Tibial artery (tissue), 4 donors: Measurements from ENCODE around the gene LRRC70.
"Not testable (repeated sequence)": the region's sequence is repeated elsewhere in the genome, so short reads cannot be mapped to it uniquely, and the experiment has no call there.

Source experiments
- DNase-seq, 2 donors: peaks; one replicate each; pipeline ENCODE4 v3.0.0-alpha.2; 2019
- H3K27ac ChIP-seq, 2 donors: fragments of 200-600 bp; sonication (generic) in 1 of 2; 1 replicate in 1 of 2; 2 replicates in 1 of 2; pipeline ENCODE4 v1.5.1; 2018 to 2019; ENCODE audit warnings: mild to moderate bottlenecking in 1 of 2
- H3K27me3 ChIP-seq, 2 donors: fragments of 200-600 bp; sonication (generic) in 1 of 2; one replicate each; pipeline versions ENCODE4 v1.5.1 to v1.6.0; 2016 to 2019
- H3K36me3 ChIP-seq, 3 donors: fragments of 200-600 bp; sonication (generic) in 2 of 3; one replicate each; pipeline ENCODE4 v1.5.1; 2016 to 2019; ENCODE audit warnings: mild to moderate bottlenecking in 2 of 3
- H3K4me1 ChIP-seq, 4 donors: fragments of 200-600 bp; sonication (generic) in 2 of 4; 1 replicate in 3 of 4; 2 replicates in 1 of 4; pipeline ENCODE4 v1.5.1; 2016 to 2019
- H3K4me3 ChIP-seq, 2 donors: fragments of 200-600 bp; sonication (generic) in 1 of 2; 1 replicate in 1 of 2; 2 replicates in 1 of 2; pipeline ENCODE4 v1.5.1; 2018 to 2019; ENCODE audit warnings: mild to moderate bottlenecking in 2 of 2
- H3K9me3 ChIP-seq, 3 donors: fragments of 200-600 bp; sonication (generic) in 1 of 3; one replicate each; pipeline ENCODE4 v1.5.1; 2016 to 2019
- intact Hi-C: fragments of 100-400 bp; cut with DNase I; formaldehyde crosslinking; loops from one replicate; pipeline ENCODE4 v1.15.0; 2023; ENCODE audit warnings: low total_unique reads
- TF ChIP-seq, protein P1 (sequence below), 2 experiments: fragments of 200-600 bp in 1 of 2; fragments of 450-650 bp in 1 of 2; IDR thresholded peaks; one replicate each; pipeline ENCODE4 v1.5.1; 2017 to 2019; ENCODE audit warnings: antibody characterized with exemption in 2 of 2, mild to moderate bottlenecking in 1 of 2, moderate library complexity in 1 of 2

LRRC70 gene

DNA sequence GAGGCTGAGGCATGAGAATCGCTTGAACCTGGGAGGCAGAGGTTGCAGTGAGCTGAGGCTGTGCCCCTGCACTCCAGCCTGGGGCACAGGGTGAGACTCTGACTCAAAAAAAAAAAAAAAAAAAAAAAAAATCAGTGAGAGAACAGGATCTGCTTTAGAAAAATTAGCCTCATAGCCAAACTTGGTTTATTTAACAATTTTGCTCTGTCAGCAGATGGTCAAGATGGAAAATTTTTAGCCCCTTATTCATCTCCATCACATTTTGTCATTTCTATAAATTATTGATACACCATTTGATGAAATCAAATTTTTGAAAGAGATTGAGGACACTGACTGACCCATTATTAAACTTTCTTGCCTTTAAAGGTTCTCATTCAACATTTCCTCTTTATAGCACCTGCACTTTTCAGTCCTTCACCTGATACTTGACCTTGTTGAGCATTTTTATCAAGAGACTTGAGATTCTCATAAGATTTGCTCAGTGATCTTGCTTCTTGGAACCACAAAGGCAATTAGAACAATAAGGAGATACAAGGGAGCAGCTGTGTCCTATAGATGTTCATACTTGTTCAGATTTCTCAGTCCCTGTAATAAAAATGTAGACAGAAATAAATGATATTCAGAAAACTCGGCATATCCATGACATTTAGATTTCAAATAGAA, 38.1 kb downstream of the LRRC70 start:
- no peaks in the 10 kb centered on the region for H3K27me3 ChIP-seq
- TF ChIP-seq, protein P1, sequence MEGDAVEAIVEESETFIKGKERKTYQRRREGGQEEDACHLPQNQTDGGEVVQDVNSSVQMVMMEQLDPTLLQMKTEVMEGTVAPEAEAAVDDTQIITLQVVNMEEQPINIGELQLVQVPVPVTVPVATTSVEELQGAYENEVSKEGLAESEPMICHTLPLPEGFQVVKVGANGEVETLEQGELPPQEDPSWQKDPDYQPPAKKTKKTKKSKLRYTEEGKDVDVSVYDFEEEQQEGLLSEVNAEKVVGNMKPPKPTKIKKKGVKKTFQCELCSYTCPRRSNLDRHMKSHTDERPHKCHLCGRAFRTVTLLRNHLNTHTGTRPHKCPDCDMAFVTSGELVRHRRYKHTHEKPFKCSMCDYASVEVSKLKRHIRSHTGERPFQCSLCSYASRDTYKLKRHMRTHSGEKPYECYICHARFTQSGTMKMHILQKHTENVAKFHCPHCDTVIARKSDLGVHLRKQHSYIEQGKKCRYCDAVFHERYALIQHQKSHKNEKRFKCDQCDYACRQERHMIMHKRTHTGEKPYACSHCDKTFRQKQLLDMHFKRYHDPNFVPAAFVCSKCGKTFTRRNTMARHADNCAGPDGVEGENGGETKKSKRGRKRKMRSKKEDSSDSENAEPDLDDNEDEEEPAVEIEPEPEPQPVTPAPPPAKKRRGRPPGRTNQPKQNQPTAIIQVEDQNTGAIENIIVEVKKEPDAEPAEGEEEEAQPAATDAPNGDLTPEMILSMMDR (IDR thresholded peaks at IDR 0.05), result no peak
- peaks cover 6 to 9% (median 7%) of the 10 kb centered on the region in 3 donors for H3K36me3 ChIP-seq
- H3K4me1 ChIP-seq, result no peaks in the 10 kb centered on the region
- H3K9me3 ChIP-seq, result no peaks in the 10 kb centered on the region
- intact Hi-C loops, result no loop called here
- no peak overlapping the region for H3K27ac ChIP-seq
- H3K4me3 ChIP-seq, result no peak overlapping the region
- no peak for DNase-seq

DNA sequence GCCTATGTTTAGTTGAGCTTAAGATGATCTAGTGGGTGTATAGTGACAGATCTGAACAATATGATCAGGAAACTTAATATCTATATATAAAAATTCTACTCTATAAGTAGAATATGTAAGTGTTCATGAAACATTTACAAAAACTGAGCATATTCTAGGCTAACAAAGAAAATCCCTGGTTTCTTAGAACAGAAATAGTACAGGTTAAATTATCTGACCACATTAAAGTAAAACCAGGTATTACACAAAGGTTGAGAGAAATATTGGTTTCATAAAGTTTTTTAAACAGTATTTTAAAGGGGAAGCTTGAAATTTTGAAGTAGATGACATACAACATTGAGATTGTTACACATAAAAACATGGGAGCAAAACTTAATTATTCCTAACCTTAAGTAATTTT, 39.3 kb downstream of the LRRC70 start:
- H3K27me3 ChIP-seq, result no peaks in the 10 kb centered on the region
- no peak overlapping the region for H3K27ac ChIP-seq
- TF ChIP-seq, protein P1 (IDR thresholded peaks at IDR 0.05), result no peak
- no peaks in the 10 kb centered on the region for H3K4me1 ChIP-seq
- intact Hi-C loops, result no loop called here
- H3K4me3 ChIP-seq, result no peak overlapping the region
- DNase-seq, result no peak
- H3K36me3 ChIP-seq, result peaks cover 6 to 9% (median 7%) of the 10 kb centered on the region in 3 donors
- H3K9me3 ChIP-seq, result no peaks in the 10 kb centered on the region

DNA sequence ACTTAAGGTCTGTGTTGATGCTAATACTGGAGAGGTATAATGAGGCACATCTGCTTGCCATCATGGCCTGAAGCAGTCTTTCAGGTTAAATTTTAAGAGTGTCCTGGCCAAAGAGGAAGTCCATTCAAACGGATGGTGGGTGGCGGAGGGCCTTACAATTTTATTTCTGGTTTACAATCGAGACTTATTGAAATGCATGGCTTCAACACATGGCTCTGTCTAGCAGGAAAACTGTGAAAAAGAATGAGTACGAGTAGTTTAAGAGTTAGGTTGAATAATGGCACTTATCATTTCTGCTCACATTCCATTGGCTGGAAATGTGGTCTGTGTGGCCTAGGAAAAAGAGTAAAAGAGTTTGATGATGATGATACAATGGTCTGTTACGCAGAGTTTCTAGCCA, 42.1 kb downstream of the LRRC70 start:
- H3K27ac ChIP-seq, result no peak overlapping the region
- H3K4me3 ChIP-seq, result no peak overlapping the region
- H3K27me3 ChIP-seq, result no peaks in the 10 kb centered on the region
- no peak for DNase-seq
- no peaks in the 10 kb centered on the region for H3K9me3 ChIP-seq
- intact Hi-C loops, result no loop called here
- H3K4me1 ChIP-seq, result no peaks in the 10 kb centered on the region
- H3K36me3 ChIP-seq, result no peaks in the 10 kb centered on the region
- TF ChIP-seq, protein P1 (IDR thresholded peaks at IDR 0.05), result no peak

DNA sequence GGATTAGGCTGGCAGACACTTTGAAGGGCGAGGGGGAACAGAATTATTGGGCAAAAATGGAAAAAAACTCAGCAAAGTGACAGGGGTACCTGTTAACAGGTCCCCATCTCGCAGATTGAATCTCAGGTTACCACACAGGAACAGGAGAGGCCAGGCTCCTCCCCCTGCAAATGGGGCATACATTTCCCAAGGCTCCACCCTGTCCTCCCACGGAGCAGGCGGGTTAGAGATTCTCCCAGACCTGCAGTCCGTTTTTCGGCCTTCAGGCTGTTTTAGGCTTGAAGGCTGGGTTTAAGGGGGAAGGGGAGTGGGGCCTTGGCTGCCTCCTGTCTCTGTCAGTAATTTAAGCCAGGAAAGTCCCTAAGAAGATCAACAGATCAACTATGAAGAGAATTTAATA, 42.7 kb downstream of the LRRC70 start:
- Histone ChIP-seq H3K27me3 (no peaks in the 10 kb centered on the region), H3K4me1 (no peaks in the 10 kb centered on the region), H3K9me3 (no peaks in the 10 kb centered on the region), H3K36me3 (peaks cover 0 to 3% (median 3%) of the 10 kb centered on the region in 3 donors), H3K27ac (no peak overlapping the region), H3K4me3 (no peak overlapping the region)
- TF ChIP-seq, protein P1 (IDR thresholded peaks at IDR 0.05), result no peak
- intact Hi-C loops, result no loop called here
- no peak for DNase-seq

DNA sequence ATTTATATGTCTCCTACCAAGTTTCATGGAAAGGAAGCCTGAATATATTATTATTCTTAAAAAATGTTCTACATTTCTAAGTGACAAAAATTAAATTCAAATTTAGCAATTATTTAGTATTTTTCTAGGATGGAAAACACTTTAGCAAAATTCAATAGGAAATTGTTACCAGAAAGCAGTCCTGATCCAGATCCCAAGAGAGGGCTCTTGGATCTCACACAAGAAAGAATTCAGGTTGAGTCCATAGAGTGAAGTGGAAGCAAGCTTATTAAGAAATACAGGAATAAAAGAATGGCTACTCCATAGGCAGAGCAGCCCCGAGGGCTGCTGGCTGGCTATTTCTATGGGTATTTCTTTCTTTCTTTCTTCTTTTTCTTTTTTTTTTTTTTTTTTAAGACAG, 44.7 kb downstream of the LRRC70 start:
- no peak for DNase-seq
- TF ChIP-seq, protein P1 (IDR thresholded peaks at IDR 0.05), result no peak
- no peaks in the 10 kb centered on the region for H3K27me3 ChIP-seq
- H3K9me3 ChIP-seq, result no peaks in the 10 kb centered on the region
- H3K4me1 ChIP-seq, result no peaks in the 10 kb centered on the region
- H3K4me3 ChIP-seq, result no peak overlapping the region
- peaks cover 0 to 21% (median 13%) of the 10 kb centered on the region in 3 donors for H3K36me3 ChIP-seq
- no peak overlapping the region for H3K27ac ChIP-seq
- intact Hi-C loops, result no loop called here

DNA sequence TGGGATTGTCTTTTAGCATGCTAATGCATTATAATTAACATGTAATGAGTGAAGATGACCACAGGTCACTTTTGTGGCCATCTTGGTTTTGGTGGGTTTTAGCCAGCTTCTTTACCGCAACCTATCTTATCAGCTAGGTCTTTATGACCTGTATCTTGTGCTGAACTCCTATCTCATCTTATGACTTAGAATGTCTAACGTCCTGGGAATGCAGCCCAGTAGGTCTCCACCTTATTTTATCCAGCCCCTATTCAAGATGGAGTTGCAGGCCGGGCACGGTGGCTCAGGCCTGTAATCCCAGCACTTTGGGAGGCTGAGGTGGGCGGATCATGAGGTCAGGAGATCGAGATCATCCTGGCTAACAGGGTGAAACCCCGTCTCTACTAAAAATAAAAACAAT, 45.8 kb downstream of the LRRC70 start:
- H3K4me3 ChIP-seq, DNase-seq, H3K27ac ChIP-seq, H3K4me1 ChIP-seq, H3K9me3 ChIP-seq, H3K27me3 ChIP-seq, intact Hi-C loops: not testable (repeated sequence)
- H3K36me3 ChIP-seq, result peaks cover 0 to 25% (median 13%) of the 10 kb centered on the region in 3 donors
